ENCODE results near the gene AGBL2.
"Not testable (repeated sequence)": the region's sequence is repeated elsewhere in the genome, so short reads cannot be mapped to it uniquely, and the experiment has no call there.

The AGBL2 gene

GRCh38 chr11:47742494-47742893, 27.3 kb upstream of the AGBL2 start:
- not testable (repeated sequence) for H3K79me1 ChIP-seq (ENCODE audit: low read length); H3K4ac ChIP-seq (ENCODE audit: low read depth, low read length); H2BK12ac ChIP-seq (ENCODE audit: low read length); H2BK120ac ChIP-seq (ENCODE audit: insufficient read depth, low read length, poor library complexity); H3K4me1 ChIP-seq (ENCODE audit: control insufficient read depth in 1 of 2, insufficient read depth in 2 of 2, low read length in 2 of 2); DNase-seq; H3K18ac ChIP-seq (ENCODE audit: low read length); H2AK5ac ChIP-seq (ENCODE audit: low read length); H3K27me3 ChIP-seq (ENCODE audit: insufficient read depth, low read length); H4K12ac ChIP-seq (ENCODE audit: low read depth, low read length); H2AFZ ChIP-seq (ENCODE audit: insufficient read depth, low read length, poor library complexity); H4K91ac ChIP-seq (ENCODE audit: low read depth, low read length); H4K8ac ChIP-seq (ENCODE audit: low read depth, low read length); H3K4me2 ChIP-seq (ENCODE audit: low read length); H3K14ac ChIP-seq (ENCODE audit: low read length); H2BK5ac ChIP-seq (ENCODE audit: low read depth, low read length, poor library complexity); H3K9ac ChIP-seq (ENCODE audit: low read length); H3K9me3 ChIP-seq (ENCODE audit: insufficient read depth, low read depth, low read length); H3K4me3 ChIP-seq (ENCODE audit: low read depth, low read length); H3K27ac ChIP-seq (ENCODE audit: low read depth, low read length); H3K79me2 ChIP-seq (ENCODE audit: control insufficient read depth, insufficient read depth, low read length, poor library complexity); H3K23ac ChIP-seq (ENCODE audit: low read length)
- WGBS (ENCODE audit: extremely low coverage, insufficient coverage, insufficient read length) = no CpG with 5 or more reads among the region's 7 CpGs
- H3K36me3 ChIP-seq (ENCODE audit: control insufficient read depth in 1 of 2, insufficient read depth in 2 of 2, low read length in 2 of 2) = peaks cover 57 to 65% of the 10 kb centered on the region in 2 experiments

- not testable (repeated sequence) for H4K91ac ChIP-seq (ENCODE audit: low read depth, low read length); H3K4me1 ChIP-seq (ENCODE audit: control insufficient read depth in 1 of 2, insufficient read depth in 2 of 2, low read length in 2 of 2); H3K9me3 ChIP-seq (ENCODE audit: insufficient read depth, low read depth, low read length); H3K4me3 ChIP-seq (ENCODE audit: low read depth, low read length); H3K27me3 ChIP-seq (ENCODE audit: insufficient read depth, low read length); DNase-seq; H3K4me2 ChIP-seq (ENCODE audit: low read length); H3K23ac ChIP-seq (ENCODE audit: low read length); H3K9ac ChIP-seq (ENCODE audit: low read length); H3K27ac ChIP-seq (ENCODE audit: low read depth, low read length); H3K4ac ChIP-seq (ENCODE audit: low read depth, low read length); H2BK12ac ChIP-seq (ENCODE audit: low read length); H4K12ac ChIP-seq (ENCODE audit: low read depth, low read length); H3K79me1 ChIP-seq (ENCODE audit: low read length); H2BK120ac ChIP-seq (ENCODE audit: insufficient read depth, low read length, poor library complexity); H3K18ac ChIP-seq (ENCODE audit: low read length); H2BK5ac ChIP-seq (ENCODE audit: low read depth, low read length, poor library complexity); H4K8ac ChIP-seq (ENCODE audit: low read depth, low read length); H2AFZ ChIP-seq (ENCODE audit: insufficient read depth, low read length, poor library complexity); H3K79me2 ChIP-seq (ENCODE audit: control insufficient read depth, insufficient read depth, low read length, poor library complexity); H2AK5ac ChIP-seq (ENCODE audit: low read length); H3K14ac ChIP-seq (ENCODE audit: low read length)
- WGBS (ENCODE audit: extremely low coverage, insufficient coverage, insufficient read length) = no CpG with 5 or more reads among the region's 7 CpGs
- H3K36me3 ChIP-seq (ENCODE audit: control insufficient read depth in 1 of 2, insufficient read depth in 2 of 2, low read length in 2 of 2) = peaks cover 54 to 56% of the 10 kb centered on the region in 2 experiments
These were observed 22.6 kb upstream of the AGBL2 start for GRCh38 chr11:47737817-47738216.

- no CpG with 5 or more reads among the region's 10 CpGs for WGBS (ENCODE audit: extremely low coverage, insufficient coverage, insufficient read length)
- Histone ChIP-seq H3K79me1 (ENCODE audit: low read length) (no peaks in the 10 kb centered on the region), H3K36me3 (ENCODE audit: control insufficient read depth in 1 of 2, insufficient read depth in 2 of 2, low read length in 2 of 2) (peaks cover 40 to 49% of the 10 kb centered on the region in 2 experiments)
These were observed 17.1 kb upstream of the AGBL2 start for GRCh38 chr11:47732271-47732670.

GRCh38 chr11:47731475-47731874, 16.3 kb upstream of the AGBL2 start:
- Histone ChIP-seq H3K4ac (ENCODE audit: low read depth, low read length) (no peak overlapping the region), H3K4me2 (ENCODE audit: low read length) (no peak overlapping the region), H2BK5ac (ENCODE audit: low read depth, low read length, poor library complexity) (no peak overlapping the region), H3K14ac (ENCODE audit: low read length) (no peak overlapping the region), H4K91ac (ENCODE audit: low read depth, low read length) (no peak overlapping the region), H2BK120ac (ENCODE audit: insufficient read depth, low read length, poor library complexity) (no peak overlapping the region), H3K9me3 (ENCODE audit: insufficient read depth, low read depth, low read length) (no peaks in the 10 kb centered on the region), H3K27ac (ENCODE audit: low read depth, low read length) (no peak overlapping the region), H4K12ac (ENCODE audit: low read depth, low read length) (no peak overlapping the region), H4K8ac (ENCODE audit: low read depth, low read length) (no peak overlapping the region), H2AFZ (ENCODE audit: insufficient read depth, low read length, poor library complexity) (no peak overlapping the region), H3K4me1 (ENCODE audit: control insufficient read depth in 1 of 2, insufficient read depth in 2 of 2, low read length in 2 of 2) (no peaks in the 10 kb centered on the region), H3K18ac (ENCODE audit: low read length) (no peak overlapping the region), H3K9ac (ENCODE audit: low read length) (no peak overlapping the region), H3K23ac (ENCODE audit: low read length) (no peak overlapping the region), H3K4me3 (ENCODE audit: low read depth, low read length) (no peak overlapping the region), H3K79me1 (ENCODE audit: low read length) (no peaks in the 10 kb centered on the region), H3K79me2 (ENCODE audit: control insufficient read depth, insufficient read depth, low read length, poor library complexity) (no peaks in the 10 kb centered on the region), H2BK12ac (ENCODE audit: low read length) (no peak overlapping the region), H3K27me3 (ENCODE audit: insufficient read depth, low read length) (no peaks in the 10 kb centered on the region), H2AK5ac (ENCODE audit: low read length) (no peak overlapping the region), H3K36me3 (ENCODE audit: control insufficient read depth in 1 of 2, insufficient read depth in 2 of 2, low read length in 2 of 2) (peaks cover 36 to 49% of the 10 kb centered on the region in 2 experiments)
- DNase-seq = no peak
- WGBS (ENCODE audit: extremely low coverage, insufficient coverage, insufficient read length) = no CpG with 5 or more reads among the region's 6 CpGs

More at GRCh38 chr11:47732271-47732670, 17.1 kb upstream of the AGBL2 start:
- no peak overlapping the region for H3K9ac ChIP-seq (ENCODE audit: low read length)
- no peak overlapping the region for H3K4me2 ChIP-seq (ENCODE audit: low read length)
- H2BK12ac ChIP-seq (ENCODE audit: low read length) = no peak overlapping the region
- H2AK5ac ChIP-seq (ENCODE audit: low read length) = no peak overlapping the region
- no peak overlapping the region for H3K18ac ChIP-seq (ENCODE audit: low read length)
- H4K91ac ChIP-seq (ENCODE audit: low read depth, low read length) = no peak overlapping the region
- no peak overlapping the region for H3K14ac ChIP-seq (ENCODE audit: low read length)
- no peak overlapping the region for H2BK5ac ChIP-seq (ENCODE audit: low read depth, low read length, poor library complexity)
- no peaks in the 10 kb centered on the region for H3K9me3 ChIP-seq (ENCODE audit: insufficient read depth, low read depth, low read length)
- H3K23ac ChIP-seq (ENCODE audit: low read length) = no peak overlapping the region
- H2AFZ ChIP-seq (ENCODE audit: insufficient read depth, low read length, poor library complexity) = no peak overlapping the region
- no peak overlapping the region for H3K4ac ChIP-seq (ENCODE audit: low read depth, low read length)
- H3K4me1 ChIP-seq (ENCODE audit: control insufficient read depth in 1 of 2, insufficient read depth in 2 of 2, low read length in 2 of 2) = no peaks in the 10 kb centered on the region
- no peaks in the 10 kb centered on the region for H3K27me3 ChIP-seq (ENCODE audit: insufficient read depth, low read length)
- H4K8ac ChIP-seq (ENCODE audit: low read depth, low read length) = no peak overlapping the region
- H3K4me3 ChIP-seq (ENCODE audit: low read depth, low read length) = no peak overlapping the region
- H3K79me2 ChIP-seq (ENCODE audit: control insufficient read depth, insufficient read depth, low read length, poor library complexity) = no peaks in the 10 kb centered on the region
- no peak for DNase-seq
- H3K27ac ChIP-seq (ENCODE audit: low read depth, low read length) = no peak overlapping the region
- H4K12ac ChIP-seq (ENCODE audit: low read depth, low read length) = no peak overlapping the region
- H2BK120ac ChIP-seq (ENCODE audit: insufficient read depth, low read length, poor library complexity) = no peak overlapping the region
